Stimulated activated CD8-positive, alpha-beta memory T cell treated with anti-CD3 and anti-CD28 coated beads, Interleukin-4, amount 100 ng/mL, for 48 hours (primary cell): ENCODE data around the gene UAP1L1.
A peak's percentile ranks its signal among the peaks of the same experiment; 100 is the strongest.
"Not testable (repeated sequence)": the region's sequence is repeated elsewhere in the genome, so short reads cannot be mapped to it uniquely, and the experiment has no call there.

ENCODE experiments used
- DNase-seq: peaks from one replicate; pipeline ENCODE4 v3.0.0-alpha.2; 2020

Gene UAP1L1, protein sequence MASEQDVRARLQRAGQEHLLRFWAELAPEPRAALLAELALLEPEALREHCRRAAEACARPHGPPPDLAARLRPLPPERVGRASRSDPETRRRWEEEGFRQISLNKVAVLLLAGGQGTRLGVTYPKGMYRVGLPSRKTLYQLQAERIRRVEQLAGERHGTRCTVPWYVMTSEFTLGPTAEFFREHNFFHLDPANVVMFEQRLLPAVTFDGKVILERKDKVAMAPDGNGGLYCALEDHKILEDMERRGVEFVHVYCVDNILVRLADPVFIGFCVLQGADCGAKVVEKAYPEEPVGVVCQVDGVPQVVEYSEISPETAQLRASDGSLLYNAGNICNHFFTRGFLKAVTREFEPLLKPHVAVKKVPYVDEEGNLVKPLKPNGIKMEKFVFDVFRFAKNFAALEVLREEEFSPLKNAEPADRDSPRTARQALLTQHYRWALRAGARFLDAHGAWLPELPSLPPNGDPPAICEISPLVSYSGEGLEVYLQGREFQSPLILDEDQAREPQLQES

DNA sequence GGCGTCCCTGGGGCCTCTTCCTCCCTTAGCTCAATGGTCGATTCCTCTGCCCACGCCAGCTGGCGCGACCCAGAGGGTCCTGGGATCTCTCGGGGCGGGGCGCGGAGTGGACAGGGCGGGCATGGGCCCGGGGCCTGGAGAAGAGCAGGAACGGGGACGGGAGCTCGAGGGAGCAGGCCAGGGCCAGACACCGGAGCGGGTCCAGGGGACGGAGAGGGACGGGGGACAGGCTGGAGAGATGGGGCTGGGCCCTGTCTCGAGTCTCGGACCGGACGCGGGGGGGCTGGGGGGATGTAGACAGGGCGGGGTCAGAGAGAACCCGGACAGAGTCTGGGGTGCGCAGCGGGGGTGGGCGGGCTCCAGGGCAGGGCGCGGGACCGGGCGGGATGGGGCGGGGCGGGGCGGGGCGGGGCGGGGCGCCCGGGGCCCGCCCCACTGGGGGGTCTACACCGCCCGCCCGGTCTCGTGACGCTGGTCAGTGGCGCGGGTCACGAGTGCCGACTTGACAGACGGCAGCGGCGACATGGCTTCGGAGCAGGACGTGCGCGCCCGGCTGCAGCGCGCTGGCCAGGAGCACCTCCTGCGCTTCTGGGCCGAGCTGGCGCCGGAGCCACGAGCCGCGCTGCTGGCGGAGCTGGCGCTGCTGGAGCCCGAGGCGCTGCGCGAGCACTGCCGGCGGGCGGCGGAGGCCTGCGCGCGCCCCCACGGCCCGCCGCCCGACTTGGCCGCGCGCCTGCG, at the start of gene UAP1L1:
Gene UAP1L1, plus strand, starts transcription at position 508 of the 738 bp plus-strand sequence. Its CDS starts 16 bp downstream, at position 524.
- peak; percentile 73 for DNase-seq

DNA sequence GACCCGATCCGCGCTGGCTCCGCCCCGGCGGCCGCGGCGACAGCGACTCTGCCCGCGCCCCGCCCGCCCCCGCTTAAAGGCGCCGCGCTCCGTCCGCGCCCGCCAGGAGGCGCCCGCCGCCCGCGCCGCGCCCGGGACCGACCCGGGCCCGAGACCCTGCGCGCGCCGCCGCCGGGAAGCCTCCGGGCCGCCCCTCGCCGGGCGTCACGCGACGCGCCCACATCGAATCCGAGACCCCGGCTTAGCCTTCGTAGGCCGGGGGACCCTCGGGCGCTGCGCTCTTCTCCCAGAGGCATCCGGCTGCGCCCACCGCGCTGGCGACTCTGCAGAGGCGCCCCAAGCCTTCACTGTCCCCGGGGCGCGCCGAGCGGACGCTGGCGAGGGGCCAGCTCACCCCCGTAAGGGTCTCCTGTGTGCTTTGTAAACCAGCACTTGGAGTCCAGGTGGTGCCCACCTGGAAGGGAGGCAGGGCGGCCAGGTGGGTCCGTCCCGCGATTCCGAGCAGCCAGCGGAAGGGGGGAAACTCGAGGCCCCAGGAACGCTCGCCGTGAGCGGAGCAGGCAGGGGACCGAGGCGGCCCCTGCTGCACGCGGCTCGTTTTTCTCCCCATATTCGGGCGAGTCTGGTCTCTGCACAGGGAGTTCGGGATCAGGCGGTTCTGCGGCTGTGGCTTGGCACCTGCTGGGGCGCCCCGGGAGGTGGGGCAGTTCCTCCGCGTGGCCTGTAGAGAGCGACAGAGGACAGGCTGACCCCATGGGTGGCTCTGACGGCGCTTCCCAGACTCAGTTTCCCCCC, 48.9 kb upstream of the UAP1L1 start:
- peak; percentile 79 for DNase-seq

DNA sequence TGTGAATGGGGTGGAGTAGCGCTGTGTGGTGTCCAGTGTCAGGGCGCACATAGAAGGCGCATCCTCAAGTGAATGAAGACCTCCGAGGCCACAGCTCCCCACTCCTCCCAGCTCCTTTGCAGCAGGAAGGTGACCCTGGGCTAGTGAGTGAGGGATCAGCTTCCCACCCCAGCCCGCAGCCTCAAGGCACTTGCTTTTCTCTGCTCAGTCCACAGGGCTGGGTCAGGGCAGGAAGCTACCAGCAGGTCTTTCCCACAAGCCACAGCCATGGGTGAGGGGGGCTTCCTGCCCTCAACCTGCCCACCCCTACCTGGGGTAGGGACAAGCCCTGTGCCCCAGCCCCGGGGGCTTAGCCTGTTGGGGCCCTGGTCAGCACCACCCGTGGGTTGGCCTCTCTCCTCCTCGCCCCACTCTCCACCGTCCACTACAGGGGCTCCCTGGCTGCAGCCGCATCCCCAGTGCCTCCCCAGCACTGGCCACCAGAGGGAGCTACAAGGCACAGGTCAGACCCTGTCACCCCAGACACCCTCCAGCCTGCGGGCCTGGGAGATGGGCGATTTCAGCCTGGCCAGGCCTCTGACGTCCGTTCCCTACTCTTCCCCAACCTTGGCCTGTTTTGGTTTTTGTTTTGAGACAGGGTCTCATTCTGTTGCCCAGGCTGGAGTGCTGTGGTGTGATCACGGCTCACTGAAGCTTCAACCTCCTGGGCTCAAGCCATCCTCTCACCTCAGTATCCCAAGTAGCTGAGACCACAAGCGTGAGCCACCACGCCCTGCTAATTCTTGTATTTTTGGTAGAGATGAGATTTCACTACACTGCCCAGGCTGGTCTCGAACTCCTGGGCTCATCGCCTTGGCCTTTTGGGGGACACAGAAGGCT, 48.0 kb upstream of the UAP1L1 start:
- peak; percentile 91 for DNase-seq

- no peak for DNase-seq
Observed at GRCh38 chr9:137030006-137030405, 47.3 kb upstream of the UAP1L1 start.

DNA sequence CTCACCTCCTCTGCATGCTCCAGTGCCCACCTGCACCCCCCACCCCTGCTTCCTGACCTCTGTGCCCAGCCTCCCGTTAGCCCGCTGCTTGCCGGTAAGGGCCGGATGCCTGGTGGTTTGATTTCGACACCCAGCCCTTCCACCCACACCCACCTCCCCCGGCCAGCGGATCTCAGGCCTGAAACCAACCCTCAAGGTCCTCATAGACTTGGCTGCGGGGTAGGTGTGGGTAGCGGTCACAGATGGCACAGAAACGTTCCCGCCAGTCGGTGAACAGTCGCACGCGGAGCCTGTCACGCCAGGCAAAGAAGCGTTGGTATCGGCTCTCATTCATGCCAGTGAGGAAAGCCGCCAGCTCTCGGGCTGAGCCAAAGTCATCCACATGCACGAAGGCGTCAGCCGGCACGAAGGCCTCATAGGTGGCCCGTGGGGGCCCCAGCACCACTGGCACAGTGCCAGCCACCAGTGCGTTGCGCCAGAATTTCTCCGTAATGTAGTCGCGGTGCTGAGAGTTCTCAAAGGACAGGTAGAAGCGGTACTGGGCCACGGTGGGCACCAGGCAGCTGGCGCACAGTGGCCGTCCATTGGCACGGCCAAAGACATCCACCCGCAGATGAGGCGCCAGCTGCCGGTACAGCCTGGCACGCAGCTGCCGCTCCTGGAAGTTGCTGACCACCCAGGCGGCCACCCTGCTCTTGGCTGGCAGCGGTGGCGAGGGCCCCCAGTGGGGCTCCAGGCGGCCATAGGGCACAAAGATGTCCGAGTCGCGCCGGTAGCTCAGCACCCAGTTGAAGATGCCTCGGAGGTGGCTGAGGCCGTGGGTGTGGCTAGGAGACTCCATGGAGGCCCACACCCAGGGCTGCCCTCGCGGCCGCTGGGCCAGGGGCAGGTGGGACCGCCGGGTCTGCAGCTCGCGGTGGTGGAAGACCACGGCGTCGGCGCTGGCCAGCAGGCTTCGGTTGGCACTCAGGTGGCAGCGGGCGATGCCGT, 46.5 kb upstream of the UAP1L1 start:
- peak; percentile 73 for DNase-seq

DNA sequence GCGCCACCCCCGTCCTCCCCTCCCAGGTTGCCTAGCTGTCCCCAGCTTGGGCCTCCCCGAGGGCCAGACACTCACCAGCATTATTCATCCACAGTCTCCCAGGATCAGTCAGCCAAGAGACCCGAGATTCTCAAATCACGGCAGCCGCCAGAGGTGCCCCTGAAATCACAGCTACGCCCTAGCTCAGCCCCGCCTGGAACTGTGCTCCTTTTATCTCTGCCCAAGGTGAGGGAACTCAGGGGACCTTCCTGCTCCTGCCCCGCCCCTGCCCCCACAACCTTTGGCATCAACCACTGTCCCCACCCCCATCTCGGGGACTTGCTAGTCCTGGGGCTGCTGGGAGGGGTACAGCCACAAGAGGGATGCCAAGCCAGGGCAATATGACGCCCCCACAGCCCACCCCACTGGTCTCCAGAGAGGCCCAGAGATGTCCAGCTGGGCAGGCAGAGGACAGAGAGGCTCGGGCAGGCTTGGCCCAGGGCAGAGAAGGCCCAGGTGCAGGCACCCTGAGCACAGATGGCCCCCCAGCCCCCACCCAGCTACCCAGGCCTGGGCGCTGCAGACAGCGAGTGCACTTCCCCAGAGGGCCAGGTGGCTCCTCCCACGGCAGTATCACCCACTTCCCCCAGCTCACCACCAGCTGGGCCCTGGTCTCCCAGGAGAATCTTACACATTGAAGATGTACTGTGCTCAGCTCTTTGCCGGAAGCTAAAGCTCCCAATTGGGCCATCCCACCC, 45.2 kb upstream of the UAP1L1 start, which contains the start of gene FUT7:
Gene FUT7, minus strand, starts transcription at position 185 of the 737 bp plus-strand sequence. Its CDS starts 97 bp downstream, at position 88.
- DNase-seq: peak; percentile 68

- DNase-seq: no peak
Observed at GRCh38 chr9:137032858-137033257, 44.5 kb upstream of the UAP1L1 start.

- DNase-seq: not testable (repeated sequence)
Observed at GRCh38 chr9:137033481-137033880, 43.8 kb upstream of the UAP1L1 start.

GRCh38 chr9:137034039-137034708, 43.1 kb upstream of the UAP1L1 start:
- DNase-seq: no peak

DNA sequence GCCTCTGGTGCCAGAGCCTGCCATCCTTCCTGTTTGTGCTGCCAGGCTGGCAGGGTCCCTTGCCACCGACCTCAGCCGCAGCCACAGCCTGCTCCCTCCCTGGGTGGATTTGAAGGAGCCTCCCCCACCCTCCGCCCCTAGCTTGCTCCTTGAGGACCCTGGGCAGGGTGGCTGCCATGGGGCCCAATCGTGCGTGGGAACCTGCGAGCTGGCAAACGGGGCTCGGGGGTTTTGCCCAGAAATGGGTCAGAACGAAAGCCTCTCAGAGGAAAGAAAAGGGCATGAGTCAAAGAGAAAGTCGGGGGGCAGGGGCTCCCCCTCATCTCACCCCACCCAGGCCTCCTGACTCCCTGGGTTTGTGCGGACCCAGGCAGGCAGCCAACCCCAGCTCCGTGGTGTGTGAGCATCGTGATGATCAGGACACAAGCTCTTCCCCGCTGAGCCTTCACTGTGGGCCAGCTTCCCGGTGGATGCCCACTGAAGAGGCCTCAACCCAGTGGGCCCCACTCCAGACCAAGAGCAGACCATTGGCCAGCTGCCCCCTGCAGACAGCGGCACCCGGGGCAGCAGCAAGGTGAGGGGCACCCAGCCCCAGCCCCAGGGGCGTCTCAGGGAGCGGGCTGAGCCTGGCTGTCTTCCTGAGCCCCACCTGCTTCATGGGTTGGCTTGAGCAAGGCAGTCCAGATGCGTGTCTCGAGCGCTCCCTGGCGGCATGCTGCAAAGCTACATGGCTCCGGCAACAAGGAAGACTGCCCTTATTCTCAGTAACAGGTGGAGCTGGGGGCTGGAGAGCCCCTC, 42.4 kb upstream of the UAP1L1 start:
- peak; percentile 94 for DNase-seq

DNA sequence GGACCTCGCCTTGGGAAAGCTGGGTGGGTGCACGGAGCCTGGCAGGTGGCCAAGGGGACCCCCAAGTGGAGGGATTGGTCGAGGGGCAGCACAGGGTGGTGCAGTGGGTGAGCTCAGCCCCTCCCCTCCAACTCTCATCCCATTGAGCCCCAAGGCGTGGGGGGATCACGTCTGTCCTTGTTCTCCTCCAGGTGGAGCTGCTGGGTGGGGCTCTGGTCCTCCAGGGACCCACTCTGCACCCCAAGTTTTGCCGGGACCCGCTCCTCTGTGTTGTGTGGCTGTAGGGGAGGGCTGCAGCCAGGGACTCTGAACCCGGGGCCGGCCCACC, 41.8 kb upstream of the UAP1L1 start:
- no peak for DNase-seq

GRCh38 chr9:137035937-137036336, 41.4 kb upstream of the UAP1L1 start:
- no peak for DNase-seq

- no peak for DNase-seq
Observed at GRCh38 chr9:137037035-137037434, 40.3 kb upstream of the UAP1L1 start.

GRCh38 chr9:137037483-137037882, 39.8 kb upstream of the UAP1L1 start:
- DNase-seq: no peak

- DNase-seq: no peak
Observed at GRCh38 chr9:137038916-137039315, 38.4 kb upstream of the UAP1L1 start.

- no peak for DNase-seq
Observed at GRCh38 chr9:137039611-137040366, 37.5 kb upstream of the UAP1L1 start.

- no peak for DNase-seq
Observed at GRCh38 chr9:137040568-137040967, 36.7 kb upstream of the UAP1L1 start.

DNA sequence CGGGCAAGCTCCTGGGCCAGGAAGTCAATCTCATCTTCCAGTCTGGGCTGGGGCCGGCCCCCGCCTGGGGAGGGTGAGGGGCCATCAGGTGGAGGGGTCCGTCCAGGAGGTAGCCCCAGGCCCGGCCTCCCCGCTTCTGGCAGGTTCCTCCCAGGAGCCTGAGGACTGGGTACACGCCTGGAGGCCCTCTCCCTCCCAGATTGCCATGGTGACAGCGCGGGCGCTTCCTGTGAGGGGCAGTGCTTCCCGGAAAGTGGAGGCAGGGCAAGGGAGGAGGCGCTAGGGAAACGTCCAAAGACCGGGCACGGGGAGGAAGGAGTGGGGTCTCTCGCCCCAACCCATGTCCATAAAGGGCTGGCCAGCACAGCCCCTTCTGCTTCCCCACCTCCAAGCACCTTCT, 36.2 kb upstream of the UAP1L1 start:
- DNase-seq: no peak
